ENCODE data around the gene AP4S1.

The AP4S1 gene

GRCh38 chr14:31009836-31010574, 15.4 kb upstream of the AP4S1 start:
- no peak overlapping the region for H3K27ac ChIP-seq (ENCODE audit: low read depth, low read length)
- H3K27me3 ChIP-seq (ENCODE audit: control insufficient read depth in 1 of 2, insufficient read depth in 2 of 2, low read length in 2 of 2): no peaks in the 10 kb centered on the region
- H3K4me1 ChIP-seq (ENCODE audit: insufficient read depth, low read length): peaks cover under 1% of the 10 kb centered on the region
- no peak overlapping the region for H3K4me3 ChIP-seq (ENCODE audit: low read depth in 1 of 2, low read length in 2 of 2)
- no peaks in the 10 kb centered on the region for H3K36me3 ChIP-seq (ENCODE audit: insufficient read depth, low read length)
- H3K9me3 ChIP-seq (ENCODE audit: low read length): no peaks in the 10 kb centered on the region
- no peak overlapping the region for H3K9ac ChIP-seq (ENCODE audit: low read length)

GRCh38 chr14:31010935-31011334, 14.5 kb upstream of the AP4S1 start:
- no peaks in the 10 kb centered on the region for H3K27me3 ChIP-seq (ENCODE audit: control insufficient read depth in 1 of 2, insufficient read depth in 2 of 2, low read length in 2 of 2)
- no peak overlapping the region for H3K4me3 ChIP-seq (ENCODE audit: low read depth in 1 of 2, low read length in 2 of 2)
- peaks cover 10% of the 10 kb centered on the region for H3K4me1 ChIP-seq (ENCODE audit: insufficient read depth, low read length)
- no peak overlapping the region for H3K9ac ChIP-seq (ENCODE audit: low read length)
- H3K9me3 ChIP-seq (ENCODE audit: low read length): no peaks in the 10 kb centered on the region
- H3K36me3 ChIP-seq (ENCODE audit: insufficient read depth, low read length): no peaks in the 10 kb centered on the region
- no peak overlapping the region for H3K27ac ChIP-seq (ENCODE audit: low read depth, low read length)

- H3K9me3 ChIP-seq (ENCODE audit: low read length): no peaks in the 10 kb centered on the region
Measured at GRCh38 chr14:31013841-31014240, 11.6 kb upstream of the AP4S1 start.

GRCh38 chr14:31018057-31018645, 7.3 kb upstream of the AP4S1 start:
- H3K4me3 ChIP-seq (ENCODE audit: low read depth in 1 of 2, low read length in 2 of 2): no peak overlapping the region
- H3K4me1 ChIP-seq (ENCODE audit: insufficient read depth, low read length): peaks cover 20% of the 10 kb centered on the region

More at GRCh38 chr14:31013841-31014240, 11.6 kb upstream of the AP4S1 start:
- Histone ChIP-seq H3K27me3 (ENCODE audit: control insufficient read depth in 1 of 2, insufficient read depth in 2 of 2, low read length in 2 of 2) (no peaks in the 10 kb centered on the region), H3K4me3 (ENCODE audit: low read depth in 1 of 2, low read length in 2 of 2) (no peak overlapping the region), H3K36me3 (ENCODE audit: insufficient read depth, low read length) (peaks cover 4% of the 10 kb centered on the region), H3K4me1 (ENCODE audit: insufficient read depth, low read length) (peaks cover 16% of the 10 kb centered on the region), H3K9ac (ENCODE audit: low read length) (no peak overlapping the region), H3K27ac (ENCODE audit: low read depth, low read length) (no peak overlapping the region)

GRCh38 chr14:31020834-31021575, 4.4 kb upstream of the AP4S1 start:
- no peaks in the 10 kb centered on the region for H3K27me3 ChIP-seq (ENCODE audit: control insufficient read depth in 1 of 2, insufficient read depth in 2 of 2, low read length in 2 of 2)
- no peak overlapping the region for H3K9ac ChIP-seq (ENCODE audit: low read length)
- H3K9me3 ChIP-seq (ENCODE audit: low read length): no peaks in the 10 kb centered on the region
- no peak overlapping the region for H3K27ac ChIP-seq (ENCODE audit: low read depth, low read length)
- no peak overlapping the region for H3K4me3 ChIP-seq (ENCODE audit: low read depth in 1 of 2, low read length in 2 of 2)
- H3K36me3 ChIP-seq (ENCODE audit: insufficient read depth, low read length): peaks cover 4% of the 10 kb centered on the region
- peaks cover 24% of the 10 kb centered on the region for H3K4me1 ChIP-seq (ENCODE audit: insufficient read depth, low read length)

More at GRCh38 chr14:31018057-31018645, 7.3 kb upstream of the AP4S1 start:
- Histone ChIP-seq H3K27ac (ENCODE audit: low read depth, low read length) (no peak overlapping the region), H3K9ac (ENCODE audit: low read length) (no peak overlapping the region), H3K36me3 (ENCODE audit: insufficient read depth, low read length) (peaks cover 4% of the 10 kb centered on the region), H3K9me3 (ENCODE audit: low read length) (no peaks in the 10 kb centered on the region), H3K27me3 (ENCODE audit: control insufficient read depth in 1 of 2, insufficient read depth in 2 of 2, low read length in 2 of 2) (no peaks in the 10 kb centered on the region)

GRCh38 chr14:31021576-31021949, 3.9 kb upstream of the AP4S1 start:
- H3K27me3 ChIP-seq (ENCODE audit: control insufficient read depth in 1 of 2, insufficient read depth in 2 of 2, low read length in 2 of 2): no peaks in the 10 kb centered on the region
- H3K4me1 ChIP-seq (ENCODE audit: insufficient read depth, low read length): peaks cover 22% of the 10 kb centered on the region
- no peak overlapping the region for H3K9ac ChIP-seq (ENCODE audit: low read length)
- no peaks in the 10 kb centered on the region for H3K9me3 ChIP-seq (ENCODE audit: low read length)
- peaks cover 4% of the 10 kb centered on the region for H3K36me3 ChIP-seq (ENCODE audit: insufficient read depth, low read length)
- H3K27ac ChIP-seq (ENCODE audit: low read depth, low read length): no peak overlapping the region
- H3K4me3 ChIP-seq (ENCODE audit: low read depth in 1 of 2, low read length in 2 of 2): no peak overlapping the region

GRCh38 chr14:31022386-31022785, 3.1 kb upstream of the AP4S1 start:
- no peak overlapping the region for H3K4me3 ChIP-seq (ENCODE audit: low read depth in 1 of 2, low read length in 2 of 2)
- no peak overlapping the region for H3K27ac ChIP-seq (ENCODE audit: low read depth, low read length)
- H3K27me3 ChIP-seq (ENCODE audit: control insufficient read depth in 1 of 2, insufficient read depth in 2 of 2, low read length in 2 of 2): no peaks in the 10 kb centered on the region
- no peaks in the 10 kb centered on the region for H3K9me3 ChIP-seq (ENCODE audit: low read length)
- H3K4me1 ChIP-seq (ENCODE audit: insufficient read depth, low read length): peaks cover 22% of the 10 kb centered on the region
- H3K36me3 ChIP-seq (ENCODE audit: insufficient read depth, low read length): peaks cover 4% of the 10 kb centered on the region
- no peak overlapping the region for H3K9ac ChIP-seq (ENCODE audit: low read length)

- peak overlapping the region in 1 of 2 donors; percentile 89 for H3K4me3 ChIP-seq (ENCODE audit: low read depth in 1 of 2, low read length in 2 of 2)
- peaks cover 18% of the 10 kb centered on the region for H3K4me1 ChIP-seq (ENCODE audit: insufficient read depth, low read length)
- no peak overlapping the region for H3K27ac ChIP-seq (ENCODE audit: low read depth, low read length)
- H3K9me3 ChIP-seq (ENCODE audit: low read length): no peaks in the 10 kb centered on the region
- peak overlapping the region; percentile 87 for H3K9ac ChIP-seq (ENCODE audit: low read length)
- H3K27me3 ChIP-seq (ENCODE audit: control insufficient read depth in 1 of 2, insufficient read depth in 2 of 2, low read length in 2 of 2): no peaks in the 10 kb centered on the region
- no peaks in the 10 kb centered on the region for H3K36me3 ChIP-seq (ENCODE audit: insufficient read depth, low read length)
Measured at GRCh38 chr14:31024010-31024480, 1.4 kb upstream of the AP4S1 start.

- Histone ChIP-seq H3K36me3 (ENCODE audit: insufficient read depth, low read length) (no peaks in the 10 kb centered on the region), H3K4me1 (ENCODE audit: insufficient read depth, low read length) (peaks cover 18% of the 10 kb centered on the region), H3K9me3 (ENCODE audit: low read length) (no peaks in the 10 kb centered on the region), H3K27ac (ENCODE audit: low read depth, low read length) (peak overlapping the region; percentile 94), H3K9ac (ENCODE audit: low read length) (peak overlapping the region; percentile 87), H3K27me3 (ENCODE audit: control insufficient read depth in 1 of 2, insufficient read depth in 2 of 2, low read length in 2 of 2) (no peaks in the 10 kb centered on the region), H3K4me3 (ENCODE audit: low read depth in 1 of 2, low read length in 2 of 2) (peak overlapping the region; percentile 89 to 92)
Measured at GRCh38 chr14:31024577-31025366, 677 bp upstream of the AP4S1 start.

GRCh38 chr14:31026077-31026449, 614 bp downstream of the AP4S1 start, which contains the start of gene STRN3:
STRN3 (minus strand) TSS chr14:31026379; CDS start chr14:31026185, 194 bp downstream.
- no peaks in the 10 kb centered on the region for H3K9me3 ChIP-seq (ENCODE audit: low read length)
- H3K36me3 ChIP-seq (ENCODE audit: insufficient read depth, low read length): no peaks in the 10 kb centered on the region
- peak within 1 kb of the TSS; percentile 87 for H3K9ac ChIP-seq (ENCODE audit: low read length)
- H3K4me3 ChIP-seq (ENCODE audit: low read depth in 1 of 2, low read length in 2 of 2): peak within 1 kb of the TSS; percentile 89 to 92
- peak within 1 kb of the TSS; percentile 96 for H3K27ac ChIP-seq (ENCODE audit: low read depth, low read length)
- H3K27me3 ChIP-seq (ENCODE audit: control insufficient read depth in 1 of 2, insufficient read depth in 2 of 2, low read length in 2 of 2): no peaks in the 10 kb centered on the region
- H3K4me1 ChIP-seq (ENCODE audit: insufficient read depth, low read length): peaks cover 18% of the 10 kb centered on the region
